GM21737 (cell line): ENCODE measurements around the gene HCN4.

Source experiments
- ATAC-seq: cut with Tn5 transposase; IDR thresholded peaks from one replicate; pipeline ENCODE4 v1.9.1; 2021; ENCODE audit warnings: mild to moderate bottlenecking, moderate library complexity; ENCODE audit not compliant: unreplicated experiment

Gene HCN4

DNA sequence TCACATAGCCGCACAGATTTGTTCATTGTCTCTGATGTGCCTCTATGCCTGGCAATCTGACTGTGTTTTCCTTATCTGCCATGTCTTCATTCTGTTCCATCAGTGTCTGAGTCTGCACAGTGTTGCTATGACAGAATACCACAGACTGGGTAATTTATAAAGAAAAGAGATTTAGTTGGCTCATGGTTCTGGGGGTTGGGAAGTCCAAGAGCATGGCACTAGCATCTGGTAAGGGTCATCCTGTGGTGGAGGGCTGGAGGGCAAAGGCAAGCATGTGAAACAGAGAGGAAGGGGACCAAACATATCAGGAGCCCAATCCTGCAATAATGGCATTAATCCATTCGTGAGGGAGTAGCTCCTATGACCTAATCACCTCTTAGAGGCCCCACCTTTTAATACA is 11.9 kb upstream of the HCN4 start:
- no peak for ATAC-seq

GRCh38 chr15:73378089-73378488 is 9.3 kb upstream of the HCN4 start:
- ATAC-seq = no peak

DNA sequence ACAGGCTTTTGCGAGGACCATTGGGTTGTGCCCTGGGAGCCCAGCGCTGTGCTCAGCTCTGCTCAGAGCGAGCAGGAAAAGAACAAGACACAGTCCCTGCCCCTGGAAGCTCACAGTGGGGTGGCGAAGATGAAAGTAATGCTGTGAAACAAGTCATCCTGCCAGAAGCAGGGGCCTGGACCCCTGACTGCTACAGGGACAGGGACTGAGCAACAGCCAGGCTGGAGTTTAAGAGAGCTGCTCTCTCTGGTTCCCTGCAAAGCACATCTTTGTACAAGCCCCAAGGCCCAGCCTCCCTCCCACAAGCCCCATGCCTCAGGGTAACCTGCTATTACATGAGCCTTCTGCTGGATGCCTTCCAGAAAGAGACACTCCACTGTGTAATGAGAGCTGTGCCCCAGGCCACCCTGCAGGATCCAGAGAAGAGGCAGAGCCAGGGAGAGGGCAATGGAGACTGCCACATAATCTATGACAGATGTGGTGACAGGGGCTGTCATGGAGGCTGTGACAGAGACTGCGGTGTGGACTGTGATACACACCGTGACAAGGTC is 7.1 kb upstream of the HCN4 start:
- no peak for ATAC-seq

GRCh38 chr15:73375012-73375411 is 6.3 kb upstream of the HCN4 start:
- ATAC-seq = no peak

DNA sequence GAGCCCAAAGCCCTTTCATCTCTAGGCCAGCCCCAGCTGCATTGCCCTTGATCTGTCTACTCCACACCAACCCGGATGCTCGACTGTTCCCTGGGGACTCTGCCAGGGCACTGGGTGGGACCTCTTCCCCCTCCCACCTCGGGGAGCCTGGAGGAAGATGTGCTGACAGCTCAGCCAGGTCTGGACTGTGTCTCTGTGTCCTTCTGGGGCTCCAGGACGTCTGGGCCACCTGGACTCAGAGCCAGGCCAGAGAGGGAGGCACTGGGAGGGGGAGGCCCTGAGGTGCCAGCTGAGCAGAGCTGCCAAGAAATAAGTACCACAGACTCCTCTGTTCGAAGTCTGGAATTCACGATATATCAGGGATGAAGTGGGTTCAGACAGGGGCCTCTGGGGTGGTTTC is 5.8 kb upstream of the HCN4 start:
- ATAC-seq = no peak

DNA sequence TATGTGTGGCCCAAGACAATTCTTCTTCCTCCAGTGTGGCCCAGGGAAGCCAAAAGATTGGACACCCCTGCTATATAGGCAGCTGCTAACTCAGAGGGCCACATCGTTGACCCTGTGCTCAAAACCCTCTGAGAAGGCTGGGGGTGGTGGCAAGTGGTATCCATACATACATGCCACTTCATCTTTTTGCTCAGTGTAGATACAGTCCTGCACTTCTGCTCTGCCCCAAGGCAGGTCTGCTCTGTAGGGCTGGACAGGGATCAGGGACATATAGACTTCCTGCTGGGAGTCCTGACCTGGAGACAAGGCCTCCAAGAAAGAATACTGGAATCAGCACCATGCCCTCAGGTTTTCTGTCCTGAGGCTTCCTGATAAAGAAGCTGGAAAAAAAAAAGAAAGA is 4.5 kb upstream of the HCN4 start:
- no peak for ATAC-seq

GRCh38 chr15:73371812-73372211 is 3.1 kb upstream of the HCN4 start:
- ATAC-seq = no peak

- ATAC-seq = no peak
Measured at GRCh38 chr15:73370151-73370550, 1.4 kb upstream of the HCN4 start.

DNA sequence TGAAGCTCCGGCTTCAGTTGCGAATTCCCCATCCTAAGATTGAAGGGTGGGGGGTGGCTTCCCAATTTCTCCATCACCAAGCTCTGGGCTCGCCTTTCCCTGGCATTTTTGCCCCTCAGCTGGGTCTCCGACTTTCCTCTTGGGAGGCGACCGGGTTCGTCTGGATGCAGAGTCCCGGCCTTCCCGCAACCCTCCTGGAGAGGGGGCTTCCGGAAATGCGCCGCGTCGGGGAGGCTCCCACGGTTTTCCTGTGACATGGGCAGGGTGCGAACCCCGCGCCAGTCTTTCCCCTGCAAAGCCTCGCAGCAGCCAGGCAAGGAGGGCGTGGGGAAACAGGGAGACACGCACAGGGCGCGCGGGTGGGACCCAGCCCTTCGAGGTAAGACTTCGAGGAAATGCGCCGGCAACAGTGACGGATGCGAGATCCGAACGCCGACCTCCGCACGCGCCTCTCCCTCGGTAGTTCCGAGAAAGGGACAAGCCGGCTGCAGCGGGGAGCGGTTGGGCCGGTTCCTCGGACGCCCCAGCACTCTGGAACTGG is 466 bp upstream of the HCN4 start:
- ATAC-seq = no peak

DNA sequence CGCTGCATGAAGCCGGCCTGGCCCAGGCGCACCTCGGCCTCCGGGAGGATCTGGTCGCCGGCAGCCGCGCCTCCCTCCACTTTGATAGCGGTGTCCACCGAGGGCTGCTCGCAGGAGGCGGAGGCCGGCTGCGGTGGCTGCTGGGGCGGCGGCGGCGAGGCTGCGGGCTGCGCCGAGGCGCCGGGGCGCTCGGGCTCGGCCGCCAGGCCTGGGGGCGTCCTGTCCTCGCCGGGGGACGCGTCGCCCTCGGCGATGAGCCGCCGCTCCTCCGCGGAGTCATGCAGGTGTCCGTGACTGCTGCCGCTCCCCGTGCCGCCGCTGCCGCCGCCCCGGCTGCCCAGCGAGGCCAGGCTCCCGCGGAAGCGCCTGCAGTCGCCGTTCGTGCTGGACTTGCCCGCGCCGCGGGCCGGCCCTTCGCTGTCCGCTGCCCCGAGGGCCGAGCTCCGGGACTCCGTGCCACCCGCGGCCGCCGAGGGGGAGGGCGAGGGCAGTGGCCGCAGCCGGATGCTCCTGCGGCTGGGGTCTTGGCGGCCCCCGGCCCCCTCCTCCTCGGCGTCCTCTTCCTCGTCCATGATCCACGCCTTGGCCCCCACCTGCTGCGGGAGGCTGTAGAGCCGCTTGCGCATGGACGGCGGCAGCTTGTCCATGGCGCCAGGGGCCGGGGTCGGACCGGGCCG is 996 bp downstream of the HCN4 start:
- no peak for ATAC-seq

DNA sequence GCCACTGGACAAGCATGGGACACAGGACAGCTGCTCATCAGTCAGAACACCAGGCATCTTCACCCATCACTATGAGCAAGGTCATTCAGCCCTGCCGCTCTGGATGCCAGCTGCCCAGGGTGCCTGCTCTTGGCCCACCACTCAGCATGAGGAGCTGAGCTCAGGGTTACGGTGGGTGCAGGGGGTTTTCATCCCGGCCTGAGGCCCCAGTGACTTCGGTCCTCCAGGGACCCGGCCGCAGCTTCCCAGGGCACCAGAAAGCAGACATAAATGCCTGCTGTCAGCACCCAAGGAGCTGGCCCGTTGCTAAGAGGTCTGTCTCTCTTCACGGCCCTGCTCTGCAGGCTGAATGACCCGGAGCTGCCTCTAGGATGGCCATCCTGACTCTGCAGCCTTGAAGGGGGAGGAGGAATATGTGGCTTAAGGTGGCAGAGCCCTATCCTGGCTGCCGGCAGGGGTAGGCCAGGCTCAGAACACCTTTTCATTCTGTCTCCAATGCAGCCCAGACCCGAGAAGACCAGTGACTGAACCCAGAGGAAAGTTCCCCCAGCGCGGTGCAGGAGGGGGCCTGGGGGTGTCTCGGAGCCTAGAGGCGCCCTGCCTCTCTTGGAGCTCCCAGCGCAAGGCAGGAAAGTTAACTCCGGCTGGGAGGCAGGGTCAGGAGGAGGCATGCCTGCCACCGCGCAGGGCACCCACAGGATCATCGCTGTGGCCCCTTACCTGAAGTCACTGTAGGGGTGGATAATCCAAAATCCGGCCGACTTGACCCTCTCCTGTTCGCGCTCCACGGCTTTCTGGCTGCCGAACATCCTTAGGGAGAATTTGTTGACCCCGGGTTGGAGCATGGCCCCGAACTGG is 1.8 kb downstream of the HCN4 start:
- no peak for ATAC-seq

GRCh38 chr15:73364070-73364469 is 4.7 kb downstream of the HCN4 start:
- ATAC-seq = no peak

DNA sequence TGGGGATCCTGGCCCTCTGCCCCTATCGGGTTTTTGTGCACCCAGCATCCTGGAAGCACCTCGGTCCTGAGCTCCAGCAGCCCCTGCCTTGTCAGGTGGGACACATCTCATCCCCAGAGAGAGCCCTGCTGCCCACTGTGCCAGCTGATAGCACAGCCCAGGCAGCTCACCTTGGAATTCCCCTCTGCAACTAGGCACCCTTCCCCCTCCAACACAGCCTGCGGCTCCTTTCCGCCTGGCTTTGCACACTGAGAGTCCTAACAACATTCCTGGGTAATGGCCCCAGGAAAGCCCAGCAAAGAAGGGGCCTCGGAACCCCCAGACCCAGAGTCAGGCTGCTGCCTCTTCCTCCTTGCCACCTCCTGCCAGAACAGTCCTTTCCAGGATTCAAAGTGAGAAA is 5.9 kb downstream of the HCN4 start:
- ATAC-seq = no peak

DNA sequence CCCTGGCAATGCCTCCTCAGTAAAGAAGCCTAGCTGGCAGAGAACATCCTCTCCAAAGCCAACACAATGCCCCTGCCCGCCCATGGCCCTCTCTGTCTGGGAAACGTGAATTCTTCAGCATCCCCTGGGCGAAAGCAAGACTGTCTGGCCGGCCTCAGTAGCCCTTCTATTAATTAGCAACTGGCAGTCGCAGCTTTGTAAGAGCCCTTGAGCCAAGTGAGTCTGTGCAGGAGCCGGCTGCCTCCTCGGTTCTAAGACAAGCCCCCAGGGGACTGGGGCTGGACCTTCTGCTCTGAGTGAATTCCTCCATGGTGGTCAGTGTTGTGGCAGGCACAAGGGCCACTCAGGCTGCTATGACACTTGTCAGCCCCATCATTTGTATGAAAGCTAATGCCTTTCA is 7.4 kb downstream of the HCN4 start:
- no peak for ATAC-seq

DNA sequence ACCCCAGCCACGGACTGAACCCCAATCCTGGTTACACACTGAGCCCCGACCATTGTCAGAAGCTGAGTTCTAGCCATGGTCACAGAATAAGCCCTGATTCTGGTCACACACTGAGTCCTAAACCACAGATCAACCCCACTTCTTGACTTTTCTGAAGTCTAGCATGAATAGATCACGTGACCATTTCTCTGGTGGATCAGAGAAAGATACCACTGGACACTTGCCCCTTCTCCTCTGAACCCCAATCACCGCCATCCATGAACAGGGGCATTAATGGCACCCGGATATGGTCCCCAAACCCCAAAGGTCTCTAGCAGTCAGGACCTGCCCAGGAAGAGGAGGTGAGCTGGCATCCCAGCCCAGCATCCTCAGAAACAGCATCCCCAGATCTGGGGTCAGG is 9.1 kb downstream of the HCN4 start:
- no peak for ATAC-seq

DNA sequence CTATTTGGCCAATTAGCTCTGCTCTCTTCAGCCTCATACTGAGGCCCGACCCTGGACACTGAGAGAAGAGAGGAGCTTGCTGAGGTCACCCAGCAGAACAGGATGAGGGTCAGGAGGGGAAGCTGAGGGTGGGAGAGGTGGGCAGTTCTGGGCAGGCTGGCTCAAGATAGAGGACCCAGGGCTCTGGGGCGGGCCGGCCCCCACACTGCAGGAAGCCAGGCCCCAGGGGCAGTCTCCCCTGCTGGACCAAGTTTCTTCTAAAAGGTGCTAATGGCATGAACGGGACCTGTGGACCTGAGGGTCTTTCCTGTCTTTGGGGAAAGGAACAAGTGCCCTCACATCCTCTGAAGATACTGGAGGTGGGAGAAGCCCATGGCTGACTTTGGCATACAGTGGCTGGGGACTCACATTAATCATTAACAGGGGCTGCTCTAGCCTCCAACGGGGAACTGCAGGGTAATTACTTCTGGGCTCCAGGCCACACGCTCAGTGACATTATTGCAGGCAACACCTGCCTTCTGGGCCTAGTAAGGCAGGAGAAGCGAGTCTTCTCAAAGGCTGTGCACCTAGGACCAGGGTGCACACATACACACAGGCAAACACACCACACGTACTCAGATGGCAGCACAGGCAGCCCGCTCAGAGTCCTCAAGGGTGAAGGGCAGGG is 10.6 kb downstream of the HCN4 start:
- ATAC-seq = no peak

GRCh38 chr15:73355612-73356265 is 13.0 kb downstream of the HCN4 start:
- no peak for ATAC-seq

GRCh38 chr15:73354241-73354640 is 14.5 kb downstream of the HCN4 start:
- ATAC-seq = no peak

DNA sequence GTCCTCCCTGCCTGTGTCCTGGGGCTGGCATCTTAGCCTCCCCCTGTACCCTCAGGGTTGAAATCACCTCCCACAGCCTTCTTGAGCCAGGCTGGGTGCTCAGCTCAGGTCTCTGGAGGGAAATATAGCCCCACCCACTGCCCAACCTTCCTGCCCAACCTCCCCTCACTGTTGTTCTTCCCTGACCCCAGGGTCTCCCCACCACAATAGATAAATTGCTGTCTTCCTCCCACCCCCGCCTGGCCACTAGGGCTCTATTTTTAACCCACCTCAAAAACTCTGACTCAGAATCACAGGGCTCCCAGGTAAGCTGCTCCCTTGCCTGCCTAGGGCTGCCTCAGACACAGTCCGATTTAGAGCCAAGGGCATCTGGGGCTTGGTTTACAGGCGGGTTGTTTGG is 15.0 kb downstream of the HCN4 start:
- no peak for ATAC-seq

DNA sequence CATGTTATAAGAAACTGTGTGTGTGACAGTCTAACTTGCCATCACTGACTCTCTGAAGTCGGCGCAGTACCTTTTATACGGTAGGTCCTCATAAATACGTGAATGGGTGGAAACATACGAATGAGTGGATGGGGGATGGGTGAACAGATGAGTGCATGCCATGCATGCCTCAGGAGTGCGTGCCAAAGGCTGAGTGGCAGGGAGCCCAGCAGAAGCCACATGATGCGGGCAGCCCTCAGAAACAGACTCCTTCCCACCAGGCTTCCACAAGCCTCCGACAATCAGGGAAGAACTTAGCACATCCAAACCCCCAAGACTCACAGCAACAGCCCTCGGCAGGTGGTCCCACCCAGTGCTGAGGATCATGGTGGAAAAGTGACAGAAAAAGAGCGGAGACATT is 16.7 kb downstream of the HCN4 start:
- no peak for ATAC-seq

GRCh38 chr15:73349191-73349590 is 19.6 kb downstream of the HCN4 start:
- ATAC-seq = no peak
